ENCODE measurements around the gene LRRC7.
"Not testable (repeated sequence)": the region's sequence is repeated elsewhere in the genome, so short reads cannot be mapped to it uniquely, and the experiment has no call there.

Gene LRRC7

GRCh38 chr1:69919129-69919921, 351.6 kb downstream of the LRRC7 start:
- Histone ChIP-seq H3K4me3 (ENCODE audit: low read depth, low read length) (no peak overlapping the region), H3K36me3 (no peaks in the 10 kb centered on the region), H3K27me3 (ENCODE audit: insufficient read depth, low read depth, severe bottlenecking) (no peaks in the 10 kb centered on the region), H3K9me3 (ENCODE audit: severe bottlenecking) (no peaks in the 10 kb centered on the region), H3K27ac (no peak overlapping the region)
- DNase-seq = no peak
- TF ChIP-seq CTCF (IDR thresholded peaks at IDR 0.05; ENCODE audit: low read depth, low read length) = no peak

GRCh38 chr1:69919922-69920273, 352.2 kb downstream of the LRRC7 start:
- no peaks in the 10 kb centered on the region for H3K36me3 ChIP-seq
- DNase-seq = no peak
- no peak for TF ChIP-seq CTCF (IDR thresholded peaks at IDR 0.05; ENCODE audit: low read depth, low read length)
- no peak overlapping the region for H3K4me3 ChIP-seq (ENCODE audit: low read depth, low read length)
- no peak overlapping the region for H3K27ac ChIP-seq
- H3K27me3 ChIP-seq (ENCODE audit: insufficient read depth, low read depth, severe bottlenecking) = no peaks in the 10 kb centered on the region
- no peaks in the 10 kb centered on the region for H3K9me3 ChIP-seq (ENCODE audit: severe bottlenecking)

DNA sequence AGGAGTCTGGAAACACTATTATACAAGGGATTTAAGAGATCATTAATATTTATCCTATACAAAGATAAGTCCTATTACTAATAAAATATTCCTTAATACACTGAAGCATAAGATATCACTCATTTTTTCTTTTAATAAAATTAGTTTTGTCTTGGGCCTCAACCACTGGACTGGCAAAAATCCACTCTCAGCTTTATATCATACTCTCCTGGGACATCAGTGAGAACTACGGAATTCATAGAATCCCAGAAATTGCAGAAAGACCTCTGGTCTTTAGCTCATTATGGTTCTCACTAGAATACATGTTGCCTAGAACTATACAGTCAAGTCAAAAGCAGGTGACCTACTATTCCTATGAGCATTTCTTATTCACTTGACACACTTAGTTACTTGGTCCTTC, 352.7 kb downstream of the LRRC7 start:
- H3K27ac ChIP-seq = no peak overlapping the region
- H3K9me3 ChIP-seq (ENCODE audit: severe bottlenecking) = no peaks in the 10 kb centered on the region
- no peak for DNase-seq
- H3K4me3 ChIP-seq (ENCODE audit: low read depth, low read length) = no peak overlapping the region
- TF ChIP-seq CTCF (IDR thresholded peaks at IDR 0.05; ENCODE audit: low read depth, low read length) = no peak
- no peaks in the 10 kb centered on the region for H3K36me3 ChIP-seq
- H3K27me3 ChIP-seq (ENCODE audit: insufficient read depth, low read depth, severe bottlenecking) = no peaks in the 10 kb centered on the region

DNA sequence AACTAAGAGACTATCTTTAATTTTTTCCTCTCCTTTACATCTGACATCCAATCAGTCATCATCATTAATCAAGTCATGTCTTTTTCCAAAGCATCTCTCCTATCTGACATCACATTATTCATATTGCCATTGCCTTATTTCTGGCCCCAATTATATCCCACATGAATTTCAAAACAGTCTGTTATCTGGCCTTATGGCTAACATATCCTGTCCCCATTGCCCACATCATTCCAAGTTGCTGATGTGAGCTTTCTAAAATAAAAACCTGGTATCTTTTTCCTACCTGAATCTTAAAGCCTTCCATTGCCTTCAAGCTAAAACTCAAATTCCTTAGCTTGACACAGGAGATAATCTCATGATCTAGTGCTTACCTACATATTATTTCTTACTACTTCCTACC, 353.8 kb downstream of the LRRC7 start:
- Histone ChIP-seq H3K4me3 (ENCODE audit: low read depth, low read length) (no peak overlapping the region), H3K27me3 (ENCODE audit: insufficient read depth, low read depth, severe bottlenecking) (no peaks in the 10 kb centered on the region), H3K36me3 (no peaks in the 10 kb centered on the region), H3K9me3 (ENCODE audit: severe bottlenecking) (no peaks in the 10 kb centered on the region), H3K27ac (no peak overlapping the region)
- no peak for TF ChIP-seq CTCF (IDR thresholded peaks at IDR 0.05; ENCODE audit: low read depth, low read length)
- DNase-seq = no peak

DNA sequence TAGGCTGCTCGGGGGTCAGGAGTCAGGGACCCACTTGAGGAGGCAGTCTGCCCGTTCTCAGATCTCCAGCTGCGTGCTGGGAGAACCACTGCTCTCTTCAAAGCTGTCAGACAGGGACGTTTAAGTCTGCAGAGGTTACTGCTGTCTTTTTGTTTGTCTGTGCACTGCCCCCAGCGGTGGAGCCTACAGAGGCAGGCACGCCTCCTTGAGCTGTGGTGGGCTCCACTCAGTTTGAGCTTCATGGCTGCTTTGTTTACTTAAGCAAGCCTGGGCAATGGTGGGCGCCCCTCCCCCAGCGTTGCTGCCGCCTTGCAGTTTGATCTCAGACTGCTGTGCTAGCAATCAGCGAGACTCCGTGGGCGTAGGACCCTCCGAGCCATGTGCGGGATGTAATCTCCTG, 360.5 kb downstream of the LRRC7 start:
- not testable (repeated sequence) for H3K27me3 ChIP-seq (ENCODE audit: insufficient read depth, low read depth, severe bottlenecking); H3K36me3 ChIP-seq; H3K4me3 ChIP-seq (ENCODE audit: low read depth, low read length); DNase-seq; H3K9me3 ChIP-seq (ENCODE audit: severe bottlenecking); H3K27ac ChIP-seq

- no peaks in the 10 kb centered on the region for H3K27me3 ChIP-seq (ENCODE audit: insufficient read depth, low read depth, severe bottlenecking)
- H3K9me3 ChIP-seq (ENCODE audit: severe bottlenecking) = peaks cover 2% of the 10 kb centered on the region
- no peak overlapping the region for H3K4me3 ChIP-seq (ENCODE audit: low read depth, low read length)
- H3K27ac ChIP-seq = no peak overlapping the region
- DNase-seq = no peak
- H3K36me3 ChIP-seq = no peaks in the 10 kb centered on the region
- TF ChIP-seq CTCF (IDR thresholded peaks at IDR 0.05; ENCODE audit: low read depth, low read length) = no peak
Measured at GRCh38 chr1:69929308-69930057, 361.8 kb downstream of the LRRC7 start.
